ENCODE data around the gene ZBTB20. TPM values are rescaled to one million over a fixed set of nuclear protein-coding genes. Genes with fewer than 3 reads are reported as not detected.

Gene ZBTB20
- polyA plus RNA-seq, 1 donor from 2014 or later: 4.8 TPM

- peaks cover 17% of the 10 kb centered on the region for H3K36me3 ChIP-seq (ENCODE audit: insufficient read depth, low read length)
- H3K9me2 ChIP-seq (ENCODE audit: insufficient read depth, low read length): no peaks in the 10 kb centered on the region
- no peak overlapping the region for H2AFZ ChIP-seq (ENCODE audit: low read depth, low read length)
- H3K9me3 ChIP-seq (ENCODE audit: low read length): no peaks in the 10 kb centered on the region
- H3K4me2 ChIP-seq (ENCODE audit: low read length): no peak overlapping the region
- no peak overlapping the region for H3K9ac ChIP-seq (ENCODE audit: low read length)
- H3K4me3 ChIP-seq (ENCODE audit: low read length): no peak overlapping the region
- no peaks in the 10 kb centered on the region for H3F3A ChIP-seq (ENCODE audit: insufficient read depth, low read length, poor library complexity, severe bottlenecking)
- H4K20me1 ChIP-seq (ENCODE audit: insufficient read depth): no peaks in the 10 kb centered on the region
- TF ChIP-seq CTCF (IDR thresholded peaks at IDR 0.05; ENCODE audit: poor library complexity, severe bottlenecking) (no peak), POLR2AphosphoS5 (IDR thresholded peaks at IDR 0.05) (no peak), EZH2 (IDR thresholded peaks at IDR 0.05; ENCODE audit: borderline replicate concordance, insufficient read depth, low read length, poor library complexity, severe bottlenecking) (no peak), SMC3 (conservative IDR thresholded peaks at IDR 0.05; ENCODE audit: poor library complexity) (no peak), MXI1 (conservative IDR thresholded peaks at IDR 0.05; ENCODE audit: poor library complexity, severe bottlenecking) (no peak), REST (IDR thresholded peaks at IDR 0.05; ENCODE audit: borderline replicate concordance) (no peak), TAF1 (IDR thresholded peaks at IDR 0.05; ENCODE audit: low read depth) (no peak), RAD21 (conservative IDR thresholded peaks at IDR 0.05) (no peak)
- H3K27ac ChIP-seq (ENCODE audit: low read length): no peak overlapping the region
- no peaks in the 10 kb centered on the region for H3K27me3 ChIP-seq (ENCODE audit: insufficient read depth, low read depth, low read length)
- H3K79me2 ChIP-seq (replicated peaks; ENCODE audit: insufficient read depth, low read length): peaks cover 3% of the 10 kb centered on the region
Observed at GRCh38 chr3:114350690-114351089, 796.4 kb downstream of the ZBTB20 start.

- Histone ChIP-seq H3K4me3 (ENCODE audit: low read length) (no peak overlapping the region), H3K79me2 (replicated peaks; ENCODE audit: insufficient read depth, low read length) (peaks cover 3% of the 10 kb centered on the region), H3K9me2 (ENCODE audit: insufficient read depth, low read length) (no peaks in the 10 kb centered on the region), H3K27me3 (ENCODE audit: insufficient read depth, low read depth, low read length) (no peaks in the 10 kb centered on the region), H3K27ac (ENCODE audit: low read length) (no peak overlapping the region), H3K9ac (ENCODE audit: low read length) (no peak overlapping the region), H3K9me3 (ENCODE audit: low read length) (no peaks in the 10 kb centered on the region), H3F3A (ENCODE audit: insufficient read depth, low read length, poor library complexity, severe bottlenecking) (no peaks in the 10 kb centered on the region), H3K4me2 (ENCODE audit: low read length) (no peak overlapping the region), H4K20me1 (ENCODE audit: insufficient read depth) (no peaks in the 10 kb centered on the region), H2AFZ (ENCODE audit: low read depth, low read length) (no peak overlapping the region), H3K36me3 (ENCODE audit: insufficient read depth, low read length) (peaks cover 17% of the 10 kb centered on the region)
- no peak for TF ChIP-seq MXI1 (conservative IDR thresholded peaks at IDR 0.05; ENCODE audit: poor library complexity, severe bottlenecking)
- no peak for TF ChIP-seq TAF1 (IDR thresholded peaks at IDR 0.05; ENCODE audit: low read depth)
- no peak for TF ChIP-seq SMC3 (conservative IDR thresholded peaks at IDR 0.05; ENCODE audit: poor library complexity)
- TF ChIP-seq RAD21 (conservative IDR thresholded peaks at IDR 0.05): no peak
- no peak for TF ChIP-seq EP300 (conservative IDR thresholded peaks at IDR 0.05; ENCODE audit: poor library complexity, severe bottlenecking)
- TF ChIP-seq POLR2AphosphoS5 (IDR thresholded peaks at IDR 0.05): no peak
- no peak for TF ChIP-seq CTCF (IDR thresholded peaks at IDR 0.05; ENCODE audit: poor library complexity, severe bottlenecking)
- no peak for TF ChIP-seq EZH2 (IDR thresholded peaks at IDR 0.05; ENCODE audit: borderline replicate concordance, insufficient read depth, low read length, poor library complexity, severe bottlenecking)
- no peak for TF ChIP-seq REST (IDR thresholded peaks at IDR 0.05; ENCODE audit: borderline replicate concordance)
Observed at GRCh38 chr3:114350271-114350670, 796.8 kb downstream of the ZBTB20 start.

All from neural cell (in vitro differentiated cells).